Measurements from ENCODE around the gene COL27A1. TPM values are rescaled to one million over a fixed set of nuclear protein-coding genes. Genes with fewer than 3 reads are reported as not detected.

COL27A1 gene
- total RNA-seq, 1 donor from 2014 or later: 6.4 TPM

DNA sequence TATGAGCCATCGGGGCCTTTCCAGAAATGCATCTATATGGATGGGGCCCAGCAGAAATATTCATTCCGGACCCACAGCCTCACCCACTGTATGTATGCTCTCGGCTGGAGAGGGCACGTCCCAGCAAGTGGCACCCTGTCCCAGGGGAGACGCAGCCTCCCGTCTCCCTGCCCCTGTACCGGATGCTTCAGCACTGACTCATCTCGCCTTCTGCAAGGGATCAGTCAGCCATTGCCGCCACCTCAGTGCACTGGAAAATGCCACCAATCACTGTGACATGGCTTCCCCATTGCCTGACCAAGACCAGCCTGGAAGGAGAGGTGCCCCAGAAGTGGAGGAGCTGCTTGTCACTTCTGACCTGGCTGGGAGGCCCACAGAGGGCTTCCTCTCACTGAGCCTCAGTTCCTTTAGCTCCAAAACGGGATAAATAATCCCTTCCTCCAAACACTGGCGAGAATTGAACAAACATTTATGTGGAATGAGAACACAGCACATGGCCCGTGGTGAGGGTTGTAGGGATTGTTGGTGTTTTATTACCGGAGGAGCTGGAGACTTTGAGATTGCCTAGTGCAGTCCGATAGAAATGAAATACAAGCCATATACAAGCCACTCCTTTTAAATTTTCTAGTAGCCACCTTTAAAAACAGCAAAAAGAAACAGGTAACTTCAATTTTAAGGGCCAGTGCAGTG is 123.7 kb downstream of the COL27A1 start:
- no peaks in the 10 kb centered on the region for H3K36me3 ChIP-seq
- H3K4me3 ChIP-seq: no peak overlapping the region
- TF ChIP-seq, protein P1, sequence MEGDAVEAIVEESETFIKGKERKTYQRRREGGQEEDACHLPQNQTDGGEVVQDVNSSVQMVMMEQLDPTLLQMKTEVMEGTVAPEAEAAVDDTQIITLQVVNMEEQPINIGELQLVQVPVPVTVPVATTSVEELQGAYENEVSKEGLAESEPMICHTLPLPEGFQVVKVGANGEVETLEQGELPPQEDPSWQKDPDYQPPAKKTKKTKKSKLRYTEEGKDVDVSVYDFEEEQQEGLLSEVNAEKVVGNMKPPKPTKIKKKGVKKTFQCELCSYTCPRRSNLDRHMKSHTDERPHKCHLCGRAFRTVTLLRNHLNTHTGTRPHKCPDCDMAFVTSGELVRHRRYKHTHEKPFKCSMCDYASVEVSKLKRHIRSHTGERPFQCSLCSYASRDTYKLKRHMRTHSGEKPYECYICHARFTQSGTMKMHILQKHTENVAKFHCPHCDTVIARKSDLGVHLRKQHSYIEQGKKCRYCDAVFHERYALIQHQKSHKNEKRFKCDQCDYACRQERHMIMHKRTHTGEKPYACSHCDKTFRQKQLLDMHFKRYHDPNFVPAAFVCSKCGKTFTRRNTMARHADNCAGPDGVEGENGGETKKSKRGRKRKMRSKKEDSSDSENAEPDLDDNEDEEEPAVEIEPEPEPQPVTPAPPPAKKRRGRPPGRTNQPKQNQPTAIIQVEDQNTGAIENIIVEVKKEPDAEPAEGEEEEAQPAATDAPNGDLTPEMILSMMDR (IDR thresholded peaks at IDR 0.05; ENCODE audit: borderline replicate concordance): no peak
- H3K4me1 ChIP-seq: peaks cover 9% of the 10 kb centered on the region
- intact Hi-C loops (cut with micrococcal nuclease): loop anchor here (10.0 kb wide), 1 partner anchor 124 kb away; the partner anchor contains the start of gene COL27A1
- H3K9me3 ChIP-seq (replicated peaks): no peaks in the 10 kb centered on the region
- no peak overlapping the region for H3K27ac ChIP-seq (replicated peaks)
- DNase-seq: peak; percentile 16
- H3K27me3 ChIP-seq (ENCODE audit: low read depth): no peaks in the 10 kb centered on the region

DNA sequence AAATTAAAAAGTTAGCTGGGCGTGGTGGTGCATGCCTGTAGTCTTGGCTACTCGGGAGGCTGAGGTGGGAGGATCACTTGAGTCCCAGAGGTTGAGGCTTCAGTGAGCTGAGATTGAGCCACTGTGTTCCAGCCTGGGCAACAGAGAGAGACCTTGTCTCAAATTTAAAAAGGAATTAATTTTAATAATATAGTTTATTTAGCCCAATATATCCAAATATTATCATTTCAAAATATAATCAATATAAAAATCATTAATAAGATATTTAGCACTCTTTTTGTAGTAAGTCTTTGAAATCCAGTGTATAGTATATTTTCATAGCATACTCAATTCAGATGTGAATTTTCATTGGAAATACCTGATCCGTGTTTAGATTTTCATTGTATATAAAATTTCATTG is 124.4 kb downstream of the COL27A1 start:
- Histone ChIP-seq H3K4me3 (no peak overlapping the region), H3K4me1 (peaks cover 9% of the 10 kb centered on the region), H3K36me3 (no peaks in the 10 kb centered on the region), H3K27me3 (ENCODE audit: low read depth) (no peaks in the 10 kb centered on the region), H3K9me3 (replicated peaks) (no peaks in the 10 kb centered on the region), H3K27ac (replicated peaks) (no peak overlapping the region)
- intact Hi-C loops (cut with micrococcal nuclease): loop anchor here (10.0 kb wide), 1 partner anchor 125 kb away; the partner anchor contains the start of gene COL27A1
- DNase-seq: peak; percentile 3
- TF ChIP-seq, protein P1 (IDR thresholded peaks at IDR 0.05; ENCODE audit: borderline replicate concordance): no peak

DNA sequence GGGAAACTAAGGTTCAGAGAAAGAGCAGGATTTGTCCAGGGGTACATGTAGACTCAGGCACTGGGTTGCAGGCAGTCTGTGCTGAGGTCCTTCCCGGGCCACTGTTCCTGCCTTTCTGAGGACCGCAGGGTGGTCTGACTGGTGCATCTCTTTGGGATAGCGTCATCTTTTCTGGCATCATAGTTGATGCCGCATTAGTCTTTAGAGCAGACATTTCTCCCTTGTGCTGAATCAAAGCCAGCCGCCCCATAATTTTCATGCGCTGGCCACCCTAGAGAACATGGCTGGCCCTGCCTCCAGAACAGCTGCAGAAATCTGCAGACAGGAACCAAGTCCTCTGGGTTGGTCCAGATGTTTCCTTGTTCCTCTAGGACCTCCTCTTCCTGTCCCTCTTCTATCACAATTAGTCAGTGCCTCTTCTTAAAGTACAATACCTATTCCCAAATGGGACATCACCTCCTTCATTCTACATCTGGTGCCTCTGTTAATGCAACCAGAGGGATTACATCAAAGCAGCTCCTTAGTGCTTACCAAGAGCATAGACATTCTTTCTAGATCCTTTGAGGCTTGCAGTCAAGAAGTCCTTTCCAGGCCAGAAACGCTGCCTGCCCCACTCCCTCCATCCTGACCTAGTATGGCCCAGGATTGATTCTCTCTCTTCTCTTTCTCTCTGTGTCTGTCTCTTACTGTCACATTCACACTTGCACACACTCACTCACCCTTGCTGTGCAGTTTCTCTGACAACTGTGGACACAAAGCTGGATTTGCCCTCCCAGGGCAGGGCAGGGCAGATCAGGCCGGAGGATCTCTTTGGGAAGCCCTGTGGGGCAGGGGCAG is 125.5 kb downstream of the COL27A1 start:
- DNase-seq: peak; percentile 47
- TF ChIP-seq, protein P1 (IDR thresholded peaks at IDR 0.05; ENCODE audit: borderline replicate concordance): no peak
- peak overlapping the region; percentile 57 for H3K27ac ChIP-seq (replicated peaks)

DNA sequence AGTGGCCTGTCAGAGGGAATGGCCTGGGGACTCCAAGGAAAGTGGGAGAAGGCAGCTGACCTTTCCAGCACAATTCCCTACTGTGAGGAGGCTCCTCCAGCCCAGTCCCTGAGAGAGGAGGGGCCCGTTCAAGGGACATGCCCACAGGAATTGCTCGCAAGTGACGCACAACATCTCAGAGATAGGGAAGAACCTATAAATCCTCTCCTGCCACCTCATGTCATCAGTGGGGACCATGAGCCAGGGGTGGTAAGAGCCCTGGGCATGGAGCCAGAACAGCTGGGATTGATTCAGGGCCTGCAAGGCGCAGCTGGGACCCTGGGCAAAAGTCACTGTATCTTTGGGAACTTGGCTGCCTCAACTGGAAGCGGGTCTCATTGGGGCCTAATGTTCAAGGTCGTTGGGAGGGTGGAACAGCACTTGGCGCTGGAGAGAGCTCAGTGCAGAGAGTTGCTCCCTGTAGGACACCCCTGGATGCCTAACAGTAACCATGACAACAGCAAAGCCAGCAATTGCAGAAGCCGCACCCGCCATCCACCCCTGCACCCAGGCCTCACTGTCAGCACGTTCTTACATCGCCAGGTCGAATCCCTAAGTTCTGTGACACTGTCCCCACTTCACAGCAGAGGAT is 126.3 kb downstream of the COL27A1 start:
- DNase-seq: peak; percentile 72
- intact Hi-C loops (cut with micrococcal nuclease): no loop called here
- H3K36me3 ChIP-seq: no peaks in the 10 kb centered on the region
- no peaks in the 10 kb centered on the region for H3K27me3 ChIP-seq (ENCODE audit: low read depth)
- H3K9me3 ChIP-seq (replicated peaks): no peaks in the 10 kb centered on the region
- TF ChIP-seq, protein P1 (IDR thresholded peaks at IDR 0.05; ENCODE audit: borderline replicate concordance): no peak
- H3K4me3 ChIP-seq: no peak overlapping the region
- peaks cover 9% of the 10 kb centered on the region for H3K4me1 ChIP-seq
- H3K27ac ChIP-seq (replicated peaks): peak overlapping the region; percentile 57

More for the DNA sequence above, 125.5 kb downstream of the COL27A1 start:
- no peaks in the 10 kb centered on the region for H3K27me3 ChIP-seq (ENCODE audit: low read depth)
- intact Hi-C loops (cut with micrococcal nuclease): no loop called here
- no peaks in the 10 kb centered on the region for H3K36me3 ChIP-seq
- no peak overlapping the region for H3K4me3 ChIP-seq
- peaks cover 9% of the 10 kb centered on the region for H3K4me1 ChIP-seq
- no peaks in the 10 kb centered on the region for H3K9me3 ChIP-seq (replicated peaks)

DNA sequence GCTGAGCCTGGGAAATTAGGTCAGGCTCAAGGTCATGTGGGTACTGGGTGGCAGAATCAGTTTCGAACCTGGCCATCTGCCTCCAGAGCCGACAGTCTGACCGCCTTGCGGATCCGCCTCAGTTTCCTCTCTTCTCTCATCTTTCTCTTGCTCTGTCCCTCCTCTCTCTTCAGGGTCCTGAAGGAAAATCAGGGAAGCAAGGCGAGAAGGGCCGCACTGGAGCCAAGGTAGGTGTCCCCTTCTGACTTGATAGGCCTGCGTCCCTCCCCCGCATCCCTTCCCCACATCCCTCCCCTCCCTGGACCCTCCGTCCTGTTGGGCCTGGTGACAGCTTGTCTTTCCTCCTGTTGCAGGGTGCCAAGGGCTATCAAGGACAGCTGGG is 126.8 kb downstream of the COL27A1 start:
- Histone ChIP-seq H3K4me3 (no peak overlapping the region), H3K27ac (replicated peaks) (no peak overlapping the region), H3K4me1 (peaks cover 9% of the 10 kb centered on the region), H3K36me3 (no peaks in the 10 kb centered on the region), H3K9me3 (replicated peaks) (no peaks in the 10 kb centered on the region), H3K27me3 (ENCODE audit: low read depth) (no peaks in the 10 kb centered on the region)
- DNase-seq: peak; percentile 10
- intact Hi-C loops (cut with micrococcal nuclease): no loop called here
- TF ChIP-seq, protein P1 (IDR thresholded peaks at IDR 0.05; ENCODE audit: borderline replicate concordance): no peak
